SK-N-SH (cell line): ENCODE data around the gene SKIC8.

Source experiments
- EZH2phosphoT487 ChIP-seq: fragments of 200-600 bp; sonication (generic); IDR thresholded peaks from 2 replicates; pipeline ENCODE4 v1.6.1; 2017; ENCODE audit warnings: low read depth, mixed run types, mild to moderate bottlenecking, antibody characterized with exemption, moderate library complexity, borderline replicate concordance
- MEF2A ChIP-seq: IDR thresholded peaks from 2 replicates; pipeline ENCODE4 v1.4.0; 2012; ENCODE audit warnings: low read depth, borderline replicate concordance
- MXI1 ChIP-seq: IDR thresholded peaks from 2 replicates; pipeline ENCODE4 v1.6.1; 2012; ENCODE audit warnings: mild to moderate bottlenecking, low read depth, low read length, improper control_type of control experiment
- POLR2AphosphoS5 ChIP-seq: IDR thresholded peaks from 2 replicates; pipeline ENCODE4 v1.6.1; 2012; ENCODE audit warnings: low read depth, low read length
- YY1 ChIP-seq: IDR thresholded peaks from 2 replicates; pipeline ENCODE4 v1.4.0; 2012; ENCODE audit warnings: low read depth, mild to moderate bottlenecking
- TF ChIP-seq, protein P1 (sequence below): fragments of 200-600 bp; sonication (generic); IDR thresholded peaks from 2 replicates; pipeline ENCODE4 v1.6.1; 2017; ENCODE audit warnings: antibody characterized with exemption, mild to moderate bottlenecking, moderate library complexity

- no peak for TF ChIP-seq YY1
- TF ChIP-seq EZH2phosphoT487, result no peak
- no peak for TF ChIP-seq MXI1
- TF ChIP-seq MEF2A, result no peak
- TF ChIP-seq, protein P1, sequence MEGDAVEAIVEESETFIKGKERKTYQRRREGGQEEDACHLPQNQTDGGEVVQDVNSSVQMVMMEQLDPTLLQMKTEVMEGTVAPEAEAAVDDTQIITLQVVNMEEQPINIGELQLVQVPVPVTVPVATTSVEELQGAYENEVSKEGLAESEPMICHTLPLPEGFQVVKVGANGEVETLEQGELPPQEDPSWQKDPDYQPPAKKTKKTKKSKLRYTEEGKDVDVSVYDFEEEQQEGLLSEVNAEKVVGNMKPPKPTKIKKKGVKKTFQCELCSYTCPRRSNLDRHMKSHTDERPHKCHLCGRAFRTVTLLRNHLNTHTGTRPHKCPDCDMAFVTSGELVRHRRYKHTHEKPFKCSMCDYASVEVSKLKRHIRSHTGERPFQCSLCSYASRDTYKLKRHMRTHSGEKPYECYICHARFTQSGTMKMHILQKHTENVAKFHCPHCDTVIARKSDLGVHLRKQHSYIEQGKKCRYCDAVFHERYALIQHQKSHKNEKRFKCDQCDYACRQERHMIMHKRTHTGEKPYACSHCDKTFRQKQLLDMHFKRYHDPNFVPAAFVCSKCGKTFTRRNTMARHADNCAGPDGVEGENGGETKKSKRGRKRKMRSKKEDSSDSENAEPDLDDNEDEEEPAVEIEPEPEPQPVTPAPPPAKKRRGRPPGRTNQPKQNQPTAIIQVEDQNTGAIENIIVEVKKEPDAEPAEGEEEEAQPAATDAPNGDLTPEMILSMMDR, result no peak
- TF ChIP-seq POLR2AphosphoS5, result no peak
Observed at GRCh38 chr15:78244893-78245292, 54.5 kb downstream of the SKIC8 start.
